ENCODE data around the gene PRCP. TPM values are rescaled to one million over a fixed set of nuclear protein-coding genes. Genes with fewer than 3 reads are reported as not detected.
"Not testable (repeated sequence)": the region's sequence is repeated elsewhere in the genome, so short reads cannot be mapped to it uniquely, and the experiment has no call there.

The PRCP gene
- 10 to 100 TPM in 2 of 4 donors, 1 to 10 TPM in 2; 7.1 to 17.8 (median 9.5) TPM for total RNA-seq

DNA sequence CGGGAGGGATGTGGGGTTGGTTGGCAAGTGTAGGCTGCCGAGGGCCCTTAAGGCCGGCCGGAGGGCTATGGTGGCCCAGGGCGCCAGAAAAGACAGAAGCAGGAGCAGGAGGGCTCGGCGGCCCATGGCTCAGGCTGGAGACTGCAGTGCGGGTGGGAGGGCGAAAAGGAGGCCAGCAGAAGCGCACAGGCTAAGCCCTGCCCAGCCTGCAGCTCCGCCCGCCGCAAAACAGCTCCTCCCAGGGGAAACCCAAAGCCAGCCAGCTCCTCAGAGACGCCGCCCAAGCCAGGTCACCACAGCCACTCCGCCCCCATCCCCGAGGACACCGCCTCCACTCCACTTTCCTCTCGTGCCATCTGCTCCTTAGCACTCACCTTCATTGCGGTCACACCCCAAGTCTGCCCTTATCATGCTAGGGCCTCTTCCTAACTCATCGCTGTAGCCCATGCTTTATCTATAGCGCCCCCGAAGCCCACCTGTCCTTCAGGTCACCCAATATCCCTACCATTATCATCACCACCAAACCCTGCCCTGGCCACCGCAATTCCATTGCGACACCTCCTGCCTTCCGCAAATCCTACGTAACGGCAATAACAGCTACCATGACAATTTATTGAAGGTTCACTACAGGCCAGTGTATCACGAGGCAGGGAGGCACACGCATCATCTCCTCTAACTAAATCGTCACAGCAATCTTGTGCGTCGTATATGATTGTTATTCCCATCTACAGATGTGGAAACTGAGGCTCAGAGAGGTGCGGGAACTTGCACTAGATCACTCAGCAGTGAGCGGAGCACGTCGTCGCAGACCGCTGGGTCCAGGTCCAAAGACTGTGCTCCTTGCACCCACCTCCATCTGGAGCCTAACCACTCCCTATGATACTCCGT lies at the start of gene PRCP:
TSS of gene PRCP (minus strand) at position 154 of the 888 bp plus-strand sequence. CDS start at position 126, 28 bp downstream.
- H3K9me3 ChIP-seq, result no peaks in the 10 kb centered on the region
- intact Hi-C loops (cut with DNase I; ENCODE audit: low total_unique reads) (loop anchor here (1.0 to 10.0 kb wide), 8 partner anchors 33 to 386 kb away; partner anchors contain the start of genes ANKRD42, CCDC90B and RAB30), in situ Hi-C loops (cut with MboI; ENCODE audit: low sequenced_read_pairs in 4 of 4) (loop anchor here (10.0 to 25.0 kb wide), 5 partner anchors 174 to 354 kb away; partner anchors contain the start of genes ANKRD42 (in 2 of the 4) and RAB30 (in 1 of the 4))
- peak within 1 kb of the TSS; percentile 90 to 96 (median 94) for H3K27ac ChIP-seq
- peaks cover 21 to 32% of the 10 kb centered on the region in 2 donors for H3K4me1 ChIP-seq
- ATAC-seq, result peak; percentile 73 to 80
- peak; percentile 93 for DNase-seq
- H3K36me3 ChIP-seq, result no peaks in the 10 kb centered on the region
- peak; percentile 64 to 74 for TF ChIP-seq POLR2A (IDR thresholded peaks at IDR 0.05)
- TF ChIP-seq CTCF (IDR thresholded peaks at IDR 0.05 in 4 of 5, conservative IDR thresholded peaks at IDR 0.05 in 1 of 5), result peak in 1 of 5 experiments; percentile 15
- peak within 1 kb of the TSS; percentile 66 to 94 (median 82) for H3K4me3 ChIP-seq
- H3K27me3 ChIP-seq, result no peaks in the 10 kb centered on the region

DNA sequence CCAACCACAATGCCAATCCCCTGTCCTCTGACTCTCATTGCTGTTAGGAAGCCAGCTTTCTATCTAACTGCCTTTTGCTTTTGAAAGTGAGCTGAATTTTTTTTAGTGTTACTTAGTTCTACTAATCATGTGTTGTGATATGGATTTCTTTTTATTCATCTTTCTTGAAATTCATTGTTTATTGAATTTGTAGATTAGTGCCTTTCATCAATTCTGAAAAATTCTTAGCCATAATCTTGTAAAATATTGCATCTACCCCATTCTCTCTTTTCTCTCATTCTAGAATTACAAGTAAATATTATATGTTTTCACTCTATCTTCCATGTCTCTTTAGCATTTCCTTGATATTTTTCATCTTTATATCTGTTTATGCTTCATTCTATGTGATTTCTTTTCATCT lies 49.1 kb upstream of the PRCP start:
- H3K9me3 ChIP-seq, result no peaks in the 10 kb centered on the region
- no peak overlapping the region for H3K27ac ChIP-seq
- ATAC-seq (no peak), DNase-seq (no peak)
- H3K4me1 ChIP-seq, result no peaks in the 10 kb centered on the region
- H3K27me3 ChIP-seq, result no peaks in the 10 kb centered on the region
- intact Hi-C loops (cut with DNase I; ENCODE audit: low total_unique reads) (no loop called here), in situ Hi-C loops (cut with MboI; ENCODE audit: low sequenced_read_pairs in 4 of 4) (no loop called here)
- H3K36me3 ChIP-seq, result no peaks in the 10 kb centered on the region
- TF ChIP-seq POLR2A (IDR thresholded peaks at IDR 0.05), result no peak
- no peak for TF ChIP-seq CTCF (IDR thresholded peaks at IDR 0.05 in 4 of 5, conservative IDR thresholded peaks at IDR 0.05 in 1 of 5)
- no peak overlapping the region for H3K4me3 ChIP-seq

GRCh38 chr11:82945682-82946081 lies 45.5 kb upstream of the PRCP start:
- in situ Hi-C loops (cut with MboI; ENCODE audit: low sequenced_read_pairs in 4 of 4), result no loop called here
- DNase-seq, result no peak
- Histone ChIP-seq H3K36me3 (no peaks in the 10 kb centered on the region), H3K9me3 (no peaks in the 10 kb centered on the region), H3K4me3 (no peak overlapping the region), H3K27ac (no peak overlapping the region), H3K27me3 (no peaks in the 10 kb centered on the region), H3K4me1 (no peaks in the 10 kb centered on the region)
- no peak for TF ChIP-seq CTCF (IDR thresholded peaks at IDR 0.05 in 4 of 5, conservative IDR thresholded peaks at IDR 0.05 in 1 of 5)
- TF ChIP-seq POLR2A (IDR thresholded peaks at IDR 0.05), result no peak
- ATAC-seq, result no peak
- intact Hi-C loops (cut with DNase I; ENCODE audit: low total_unique reads), result no loop called here

DNA sequence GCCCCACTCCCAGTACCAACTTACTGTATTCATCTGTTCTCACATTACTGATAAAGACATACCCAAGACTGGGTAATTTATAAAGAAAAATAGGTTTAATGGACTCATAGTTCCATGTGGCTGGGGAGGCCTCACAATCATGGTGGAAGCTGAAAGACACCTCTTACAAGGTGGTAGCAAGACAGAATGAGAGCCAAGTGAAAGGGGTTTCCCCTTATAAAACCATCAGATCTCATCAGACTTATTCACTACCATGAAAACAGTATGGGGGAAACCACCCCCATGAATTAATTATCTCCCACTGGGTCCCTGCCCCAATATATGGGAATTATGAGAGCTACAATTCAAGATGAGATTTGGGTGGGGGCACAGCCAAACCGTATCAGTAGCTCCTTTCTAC lies 44.8 kb upstream of the PRCP start:
- in situ Hi-C loops (cut with MboI; ENCODE audit: low sequenced_read_pairs in 4 of 4); H3K27ac ChIP-seq; H3K4me3 ChIP-seq; intact Hi-C loops (cut with DNase I; ENCODE audit: low total_unique reads); H3K9me3 ChIP-seq; DNase-seq; H3K36me3 ChIP-seq; H3K27me3 ChIP-seq; H3K4me1 ChIP-seq; ATAC-seq: not testable (repeated sequence)

DNA sequence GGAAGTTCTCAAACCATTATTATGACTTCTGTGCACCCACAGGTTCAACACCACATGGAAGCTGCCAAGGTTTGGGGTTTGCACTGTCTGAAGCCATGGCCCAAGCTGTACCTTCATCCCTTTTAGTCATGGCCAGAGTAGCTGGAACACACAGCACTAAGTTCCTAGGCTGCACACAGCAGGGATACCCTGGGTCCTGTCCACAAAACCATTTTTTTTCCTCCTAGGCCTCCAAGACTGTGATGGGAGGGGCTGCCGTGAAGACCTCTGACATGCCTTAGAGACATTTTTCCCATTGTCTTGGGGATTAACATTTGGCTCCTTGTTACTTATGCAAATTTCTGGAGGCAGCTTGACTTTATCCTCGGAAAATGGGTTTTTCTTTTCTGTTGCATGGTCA lies 44.0 kb upstream of the PRCP start:
- intact Hi-C loops (cut with DNase I; ENCODE audit: low total_unique reads), result no loop called here
- DNase-seq (no peak), ATAC-seq (no peak)
- Histone ChIP-seq H3K27ac (no peak overlapping the region), H3K4me1 (no peaks in the 10 kb centered on the region), H3K9me3 (no peaks in the 10 kb centered on the region), H3K27me3 (no peaks in the 10 kb centered on the region), H3K4me3 (no peak overlapping the region), H3K36me3 (no peaks in the 10 kb centered on the region)
- in situ Hi-C loops (cut with MboI; ENCODE audit: low sequenced_read_pairs in 4 of 4), result no loop called here
- TF ChIP-seq CTCF (IDR thresholded peaks at IDR 0.05 in 4 of 5, conservative IDR thresholded peaks at IDR 0.05 in 1 of 5) (no peak), POLR2A (IDR thresholded peaks at IDR 0.05) (no peak)

DNA sequence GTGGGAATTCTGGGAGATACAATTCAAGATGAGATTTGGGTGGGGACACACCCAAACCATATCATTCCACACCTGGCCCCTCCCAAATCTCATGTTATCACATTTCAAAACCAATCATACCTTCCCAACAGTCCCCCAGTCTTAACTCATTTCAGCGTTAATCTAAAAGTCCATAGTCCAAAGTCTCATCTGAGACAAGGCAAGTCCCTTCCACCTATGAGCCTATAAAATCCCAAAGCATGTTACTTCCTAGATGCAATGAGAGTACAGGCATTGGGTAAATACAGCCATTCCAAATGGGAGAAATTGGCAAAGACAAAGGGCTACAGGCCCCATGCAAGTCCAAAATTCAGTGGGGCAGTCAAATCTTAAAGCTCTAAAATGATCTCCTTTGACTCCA lies 43.2 kb upstream of the PRCP start:
- H3K27me3 ChIP-seq; intact Hi-C loops (cut with DNase I; ENCODE audit: low total_unique reads); H3K9me3 ChIP-seq; in situ Hi-C loops (cut with MboI; ENCODE audit: low sequenced_read_pairs in 4 of 4); H3K27ac ChIP-seq; DNase-seq; H3K36me3 ChIP-seq; H3K4me3 ChIP-seq; H3K4me1 ChIP-seq; ATAC-seq: not testable (repeated sequence)
